GM10248 (cell line): ENCODE results near the gene SLC41A3.

Experiments used
- CTCF ChIA-PET: fragments of 300-600 bp; sonication (Branson Sonifier 250); formaldehyde crosslinking; extraction: SDS; loops from one replicate; lab custom pipeline; 2021; ENCODE audit warnings: antibody characterized with exemption; lab: Yijun Ruan, JAX
- POLR2A ChIA-PET: fragments of 350-650 bp; sonication (Branson Sonifier 250); formaldehyde crosslinking; extraction: SDS; loops from one replicate; lab custom pipeline; 2020; ENCODE audit warnings: antibody characterized with exemption; lab: Yijun Ruan, JAX
- DNase-seq: peaks from one replicate; pipeline ENCODE4 v3.0.0; 2012; ENCODE audit errors: extremely low spot score
- TF ChIP-seq, protein P1 (sequence below): IDR thresholded peaks from 2 replicates; pipeline ENCODE4 v1.5.1; 2012; ENCODE audit warnings: mild to moderate bottlenecking, low read depth; ENCODE audit errors: extremely low read depth, missing control alignments, control extremely low read depth

Gene SLC41A3

DNA sequence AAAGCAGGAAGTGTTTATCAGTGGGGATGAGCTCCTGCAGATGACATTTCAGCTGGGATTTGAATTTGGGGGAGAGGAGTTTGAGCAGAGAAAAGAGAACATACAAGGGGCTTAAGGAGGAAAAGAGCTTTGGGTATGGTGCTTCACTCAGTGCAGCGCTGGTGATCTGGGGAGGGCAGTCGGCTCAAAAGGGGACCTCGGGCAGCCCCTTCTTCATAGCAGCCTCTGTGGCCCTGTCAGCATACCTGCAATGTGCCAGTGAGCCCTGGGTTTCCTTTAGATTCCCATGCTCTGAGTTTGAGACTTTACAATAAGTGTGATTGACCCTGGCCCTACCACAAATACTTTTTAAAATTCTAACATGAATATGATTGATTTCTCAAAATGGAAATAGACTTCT is 74.7 kb downstream of the SLC41A3 start:
- DNase-seq = no peak
- ChIA-PET POLR2A (no interaction called here), CTCF (no interaction called here)
- TF ChIP-seq, protein P1, sequence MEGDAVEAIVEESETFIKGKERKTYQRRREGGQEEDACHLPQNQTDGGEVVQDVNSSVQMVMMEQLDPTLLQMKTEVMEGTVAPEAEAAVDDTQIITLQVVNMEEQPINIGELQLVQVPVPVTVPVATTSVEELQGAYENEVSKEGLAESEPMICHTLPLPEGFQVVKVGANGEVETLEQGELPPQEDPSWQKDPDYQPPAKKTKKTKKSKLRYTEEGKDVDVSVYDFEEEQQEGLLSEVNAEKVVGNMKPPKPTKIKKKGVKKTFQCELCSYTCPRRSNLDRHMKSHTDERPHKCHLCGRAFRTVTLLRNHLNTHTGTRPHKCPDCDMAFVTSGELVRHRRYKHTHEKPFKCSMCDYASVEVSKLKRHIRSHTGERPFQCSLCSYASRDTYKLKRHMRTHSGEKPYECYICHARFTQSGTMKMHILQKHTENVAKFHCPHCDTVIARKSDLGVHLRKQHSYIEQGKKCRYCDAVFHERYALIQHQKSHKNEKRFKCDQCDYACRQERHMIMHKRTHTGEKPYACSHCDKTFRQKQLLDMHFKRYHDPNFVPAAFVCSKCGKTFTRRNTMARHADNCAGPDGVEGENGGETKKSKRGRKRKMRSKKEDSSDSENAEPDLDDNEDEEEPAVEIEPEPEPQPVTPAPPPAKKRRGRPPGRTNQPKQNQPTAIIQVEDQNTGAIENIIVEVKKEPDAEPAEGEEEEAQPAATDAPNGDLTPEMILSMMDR = no peak

DNA sequence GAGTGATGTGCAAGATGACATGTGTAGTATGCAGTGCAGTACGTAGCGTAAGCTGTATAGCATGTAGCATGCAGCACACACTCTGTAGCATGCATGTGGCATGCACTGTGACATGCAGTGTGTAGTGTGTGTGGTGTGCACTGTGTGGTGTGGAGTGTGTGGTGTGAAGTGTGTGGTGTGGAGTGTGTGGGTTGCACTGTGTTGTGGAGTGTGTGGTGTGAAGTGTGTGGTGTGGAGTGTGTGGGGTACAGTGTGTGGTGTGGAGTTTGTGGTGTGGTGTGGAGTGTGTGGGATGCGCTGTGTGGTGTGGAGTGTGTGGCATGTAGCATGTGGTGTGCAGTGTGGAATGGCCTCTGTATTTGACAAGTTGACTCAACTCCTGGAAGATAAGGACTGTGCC is 75.7 kb downstream of the SLC41A3 start:
- TF ChIP-seq, protein P1 = no peak
- ChIA-PET POLR2A (no interaction called here), CTCF (no interaction called here)
- DNase-seq = no peak

DNA sequence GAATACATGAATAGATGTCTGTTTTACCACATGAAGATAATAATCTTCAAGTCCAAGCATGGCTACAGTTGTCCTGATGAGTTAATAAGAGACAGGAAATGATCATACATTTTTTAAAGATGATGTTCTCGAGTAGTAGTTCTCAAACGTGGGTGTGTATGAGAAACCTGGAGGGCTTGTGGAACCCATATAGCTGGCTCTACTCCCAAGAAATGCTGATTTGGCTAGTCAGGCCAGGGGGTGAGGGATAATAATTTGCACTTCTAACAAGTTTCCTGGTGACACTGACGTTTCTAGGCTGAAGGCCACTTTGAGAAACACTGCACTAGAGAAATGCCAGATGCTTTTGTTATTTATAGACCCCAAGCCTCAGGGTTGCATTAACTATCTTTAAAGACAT is 78.0 kb downstream of the SLC41A3 start:
- CTCF ChIA-PET = no interaction called here
- POLR2A ChIA-PET = no interaction called here
- no peak for DNase-seq
- TF ChIP-seq, protein P1 = no peak

DNA sequence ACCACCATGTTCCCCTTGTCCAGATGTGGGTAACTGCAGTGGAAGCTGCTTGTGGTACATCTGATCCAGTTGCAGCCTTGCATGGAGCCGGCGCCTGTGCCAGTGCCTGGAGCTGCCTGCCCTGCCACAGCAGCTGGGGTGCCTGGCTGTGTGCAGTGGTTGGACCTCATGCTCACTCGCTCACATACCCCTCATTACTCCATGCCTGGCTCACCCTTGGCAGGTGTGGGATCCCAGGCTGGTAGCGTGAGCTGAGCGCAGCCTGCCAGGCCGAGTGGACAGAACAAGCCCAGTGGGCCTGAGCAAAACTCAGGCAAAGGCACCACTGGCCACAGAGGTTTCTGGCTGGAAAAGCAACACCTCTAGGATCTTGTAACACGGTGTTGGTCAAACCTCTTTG is 79.2 kb downstream of the SLC41A3 start:
- CTCF ChIA-PET = no interaction called here
- POLR2A ChIA-PET = no interaction called here
- no peak for DNase-seq
- TF ChIP-seq, protein P1 = no peak

GRCh38 chr3:126004217-126004616 is 79.7 kb downstream of the SLC41A3 start:
- ChIA-PET POLR2A (no interaction called here), CTCF (no interaction called here)
- TF ChIP-seq, protein P1 = no peak
- DNase-seq = no peak

DNA sequence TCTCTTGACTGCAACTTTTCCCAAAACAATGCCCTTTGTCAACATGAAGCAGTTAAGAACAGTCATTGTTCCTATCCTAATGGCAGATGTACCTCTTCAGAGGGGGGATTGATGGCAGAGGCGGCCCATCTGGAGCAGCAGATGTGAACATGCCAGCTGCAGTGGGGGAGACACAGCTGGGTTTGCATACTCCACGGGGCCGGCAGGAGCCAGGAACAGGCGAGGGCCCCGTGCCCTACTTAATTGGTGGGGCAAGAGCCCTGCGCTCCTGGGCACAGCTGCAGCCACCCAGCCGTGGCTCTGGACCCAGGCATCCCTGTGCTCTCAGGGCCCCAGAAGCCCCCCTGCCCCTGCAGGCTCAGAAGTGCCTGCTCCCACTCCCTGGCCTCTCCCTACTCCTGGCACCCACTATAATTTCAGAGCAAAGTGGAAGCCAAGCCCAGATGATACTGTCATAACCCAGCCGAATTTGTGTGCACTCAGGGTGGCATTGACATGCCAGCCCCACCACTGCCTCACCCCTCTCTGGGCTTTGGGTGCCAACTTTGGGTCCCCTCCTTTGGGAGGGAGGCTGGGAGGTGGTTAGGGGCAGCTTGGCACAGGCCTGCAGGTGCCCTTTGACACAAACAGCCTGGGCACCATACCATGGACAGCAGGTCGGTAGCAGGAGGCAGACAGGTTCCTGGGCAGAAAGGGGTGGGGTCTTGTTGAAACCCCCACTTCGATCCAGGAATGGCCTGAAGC is 80.3 kb downstream of the SLC41A3 start:
- ChIA-PET CTCF (no interaction called here), POLR2A (no interaction called here)
- DNase-seq = no peak
- TF ChIP-seq, protein P1 = no peak
